ENCODE measurements around the gene TNFRSF19.

Gene TNFRSF19

DNA sequence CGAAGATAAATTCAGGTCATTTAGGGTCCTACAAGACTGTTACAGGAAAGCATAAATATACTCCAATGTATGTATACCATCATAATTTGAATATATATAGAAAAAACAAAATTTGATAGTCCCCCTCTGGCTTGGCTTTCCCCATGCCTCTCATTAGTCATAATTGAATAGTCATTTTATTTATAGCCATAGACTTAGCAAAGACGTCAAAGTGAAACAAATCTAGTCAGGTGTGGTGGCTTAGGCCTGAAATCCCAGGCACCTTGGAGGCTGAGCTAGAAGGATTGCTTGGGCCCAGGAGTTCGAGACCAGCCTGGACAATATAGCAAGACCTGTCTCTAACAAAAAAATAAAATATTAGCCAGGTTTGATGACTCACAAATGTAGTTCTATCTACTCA, 141.1 kb downstream of the TNFRSF19 start:
- DNase-seq (ENCODE audit: extremely low read depth in 1 of 2, low read depth in 1 of 2): no peak

DNA sequence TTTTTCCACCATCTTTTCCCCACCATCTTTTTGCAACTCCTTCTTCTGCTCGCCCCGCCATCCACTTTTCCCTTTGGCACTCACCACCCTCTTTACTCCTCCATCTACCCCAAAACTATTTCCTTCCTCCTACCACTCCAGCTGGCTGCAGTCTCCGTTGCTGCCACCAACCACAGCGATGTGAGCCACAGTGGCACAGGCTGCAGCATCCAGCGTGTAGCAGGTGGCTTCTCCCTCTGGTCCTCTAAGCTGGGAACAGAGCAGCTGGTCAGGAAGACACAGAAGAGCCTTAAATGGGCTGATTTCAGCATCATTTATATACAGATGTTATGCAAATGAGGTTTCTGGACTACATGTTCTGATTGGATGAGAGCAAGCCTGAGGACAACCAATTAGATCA, 144.5 kb downstream of the TNFRSF19 start:
- DNase-seq (ENCODE audit: extremely low read depth in 1 of 2, low read depth in 1 of 2): no peak

GRCh38 chr13:23715092-23715761, 145.0 kb downstream of the TNFRSF19 start:
- DNase-seq (ENCODE audit: extremely low read depth in 1 of 2, low read depth in 1 of 2): no peak

- peak in 1 of 2 donors; percentile 2 for DNase-seq (ENCODE audit: extremely low read depth in 1 of 2, low read depth in 1 of 2)
Observed at GRCh38 chr13:23715762-23716235, 145.6 kb downstream of the TNFRSF19 start.

DNA sequence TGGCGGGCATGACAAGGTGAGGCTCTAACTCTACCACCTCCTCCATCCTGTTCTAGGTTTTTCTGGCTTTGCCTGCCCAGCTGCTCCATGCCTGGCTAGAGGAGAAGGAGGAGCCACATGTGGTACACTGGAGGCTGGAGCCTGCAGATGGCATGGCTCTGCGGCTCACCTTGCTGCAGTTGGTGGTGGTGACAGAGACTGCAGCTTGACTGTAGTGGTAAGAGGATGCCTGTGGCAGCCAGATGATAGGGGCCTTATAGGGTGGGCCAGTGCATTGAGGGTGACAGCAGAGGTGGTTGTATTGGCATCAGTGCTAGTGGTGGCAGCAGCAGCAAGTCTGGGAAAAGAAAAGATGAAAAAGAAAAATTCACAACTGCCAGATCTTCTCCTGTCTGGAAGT, 146.2 kb downstream of the TNFRSF19 start:
- DNase-seq (ENCODE audit: extremely low read depth in 1 of 2, low read depth in 1 of 2): no peak

GRCh38 chr13:23718996-23719395, 148.8 kb downstream of the TNFRSF19 start:
- no peak for DNase-seq (ENCODE audit: extremely low read depth in 1 of 2, low read depth in 1 of 2)

- no peak for DNase-seq (ENCODE audit: extremely low read depth in 1 of 2, low read depth in 1 of 2)
Observed at GRCh38 chr13:23722726-23723453, 152.7 kb downstream of the TNFRSF19 start.

DNA sequence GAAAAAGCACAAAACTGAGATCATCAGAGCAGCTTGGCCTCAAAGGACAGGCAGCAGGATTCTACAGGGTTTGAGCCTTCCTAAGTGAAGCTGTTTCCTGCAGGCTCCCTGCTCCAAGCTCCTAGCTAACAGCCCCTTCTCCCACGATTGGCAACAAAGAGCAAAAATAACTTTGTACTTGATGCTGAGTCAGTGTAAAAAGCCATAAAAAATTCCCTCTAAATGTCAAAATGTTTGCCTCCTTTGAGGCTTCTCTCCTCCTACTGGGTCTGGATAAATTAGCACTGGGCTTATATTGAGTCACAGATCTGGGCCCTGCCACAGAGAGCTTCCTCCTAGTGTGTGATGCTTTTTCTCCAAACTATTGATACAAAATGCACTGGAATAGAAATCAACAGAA, 153.3 kb downstream of the TNFRSF19 start:
- DNase-seq (ENCODE audit: extremely low read depth in 1 of 2, low read depth in 1 of 2): no peak

DNA sequence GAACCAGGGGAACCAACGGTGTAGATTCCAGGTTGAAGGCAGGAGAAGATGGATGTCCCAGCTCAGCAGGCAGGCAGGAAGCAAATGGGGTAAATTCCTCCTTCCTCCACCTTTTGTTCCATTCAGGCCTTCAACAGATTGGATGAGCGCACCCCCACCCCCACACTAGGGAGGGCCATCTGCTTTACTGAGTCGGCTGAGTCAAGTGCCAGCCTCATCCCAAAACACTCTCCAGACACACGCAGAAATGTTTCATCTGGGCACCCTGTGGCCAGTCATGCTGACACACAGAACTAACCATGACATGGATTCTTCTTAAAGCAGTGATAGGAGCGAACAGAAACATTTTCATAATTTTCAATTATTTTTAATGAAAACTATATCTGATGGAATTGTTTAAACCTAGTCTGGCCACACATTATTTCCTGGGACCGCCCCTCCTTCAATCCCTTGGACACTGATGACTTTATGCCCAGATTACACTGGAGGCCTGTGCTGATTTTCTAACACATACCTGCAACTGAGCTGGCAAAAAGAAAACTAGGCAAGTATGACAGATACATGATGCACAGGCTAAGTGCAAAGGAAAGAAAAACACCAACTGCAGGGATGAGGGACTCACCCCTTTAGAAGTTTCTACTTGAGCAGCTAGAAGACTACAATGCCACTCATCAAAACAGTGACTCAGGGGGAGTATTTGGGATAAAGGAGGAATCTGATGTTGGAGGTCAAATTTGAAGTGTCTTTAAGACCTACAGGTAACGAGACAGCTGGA, 154.2 kb downstream of the TNFRSF19 start:
- DNase-seq (ENCODE audit: extremely low read depth in 1 of 2, low read depth in 1 of 2): no peak

Data from stimulated activated CD8-positive, alpha-beta memory T cell treated with anti-CD3 and anti-CD28 coated beads, Interleukin-7, amount 100 ng/mL, for 48 hours (primary cell).